ENCODE measurements around the gene AKR1B1. TPM values are rescaled to one million over a fixed set of nuclear protein-coding genes. Genes with fewer than 3 reads are reported as not detected.

The AKR1B1 gene
- total RNA-seq, 1 experiment from 2014 or later, result 1.6 TPM

DNA sequence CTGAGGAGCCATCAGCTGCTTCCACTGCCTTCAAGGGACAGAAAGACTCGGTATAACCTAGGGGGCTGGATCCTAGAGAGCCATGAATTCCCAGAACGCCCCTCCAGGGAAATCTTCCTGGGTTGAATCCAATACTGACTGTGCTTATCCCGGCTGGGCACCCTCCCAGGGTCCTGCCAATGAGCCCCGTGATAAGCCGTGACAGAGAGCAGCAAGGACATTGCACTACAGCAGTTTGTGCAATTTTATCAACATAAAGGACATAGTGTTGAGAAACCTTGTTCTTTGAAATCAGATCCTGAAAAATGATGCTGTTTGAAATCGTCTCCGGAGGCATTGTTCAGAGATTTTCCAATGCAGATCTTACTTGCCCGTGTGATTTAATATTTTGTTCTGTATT is 18.8 kb downstream of the AKR1B1 start:
- Histone ChIP-seq H3K4me1 (ENCODE audit: insufficient read depth, low read length) (peaks cover 21% of the 10 kb centered on the region), H3K4me2 (ENCODE audit: low read length) (no peak overlapping the region), H3K36me3 (ENCODE audit: low read depth, low read length) (no peaks in the 10 kb centered on the region), H3K9me2 (replicated peaks; ENCODE audit: low read length) (no peaks in the 10 kb centered on the region), H3K27me3 (ENCODE audit: low read length) (no peaks in the 10 kb centered on the region), H3K4me3 (ENCODE audit: low read length) (no peak overlapping the region), H3K9me3 (ENCODE audit: low read length) (no peaks in the 10 kb centered on the region), H3F3A (ENCODE audit: low read length, unreplicated experiment) (no peaks in the 10 kb centered on the region), H3K9ac (ENCODE audit: low read length) (no peak overlapping the region), H3K79me2 (ENCODE audit: low read length) (no peaks in the 10 kb centered on the region), H3K27ac (ENCODE audit: low read length) (no peak overlapping the region), H4K20me1 (ENCODE audit: low read length) (no peaks in the 10 kb centered on the region), H2AFZ (ENCODE audit: low read length) (no peak overlapping the region)
- intact Hi-C loops (cut with micrococcal nuclease), result no loop called here
- ATAC-seq (no peak), DNase-seq (no peak)
- TF ChIP-seq EZH2 (IDR thresholded peaks at IDR 0.05; ENCODE audit: low read length, unreplicated experiment) (no peak), EZH2phosphoT487 (IDR thresholded peaks at IDR 0.05; ENCODE audit: borderline replicate concordance, low read length) (no peak)
- TF ChIP-seq, protein P1, sequence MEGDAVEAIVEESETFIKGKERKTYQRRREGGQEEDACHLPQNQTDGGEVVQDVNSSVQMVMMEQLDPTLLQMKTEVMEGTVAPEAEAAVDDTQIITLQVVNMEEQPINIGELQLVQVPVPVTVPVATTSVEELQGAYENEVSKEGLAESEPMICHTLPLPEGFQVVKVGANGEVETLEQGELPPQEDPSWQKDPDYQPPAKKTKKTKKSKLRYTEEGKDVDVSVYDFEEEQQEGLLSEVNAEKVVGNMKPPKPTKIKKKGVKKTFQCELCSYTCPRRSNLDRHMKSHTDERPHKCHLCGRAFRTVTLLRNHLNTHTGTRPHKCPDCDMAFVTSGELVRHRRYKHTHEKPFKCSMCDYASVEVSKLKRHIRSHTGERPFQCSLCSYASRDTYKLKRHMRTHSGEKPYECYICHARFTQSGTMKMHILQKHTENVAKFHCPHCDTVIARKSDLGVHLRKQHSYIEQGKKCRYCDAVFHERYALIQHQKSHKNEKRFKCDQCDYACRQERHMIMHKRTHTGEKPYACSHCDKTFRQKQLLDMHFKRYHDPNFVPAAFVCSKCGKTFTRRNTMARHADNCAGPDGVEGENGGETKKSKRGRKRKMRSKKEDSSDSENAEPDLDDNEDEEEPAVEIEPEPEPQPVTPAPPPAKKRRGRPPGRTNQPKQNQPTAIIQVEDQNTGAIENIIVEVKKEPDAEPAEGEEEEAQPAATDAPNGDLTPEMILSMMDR (conservative IDR thresholded peaks at IDR 0.05; ENCODE audit: low read depth, low read length), result no peak
- POLR2A ChIA-PET (ENCODE audit: unreplicated experiment), result no interaction called here
- BruUV-seq (replicated peaks), result no TSS peak
- CTCF ChIA-PET, result no interaction called here

DNA sequence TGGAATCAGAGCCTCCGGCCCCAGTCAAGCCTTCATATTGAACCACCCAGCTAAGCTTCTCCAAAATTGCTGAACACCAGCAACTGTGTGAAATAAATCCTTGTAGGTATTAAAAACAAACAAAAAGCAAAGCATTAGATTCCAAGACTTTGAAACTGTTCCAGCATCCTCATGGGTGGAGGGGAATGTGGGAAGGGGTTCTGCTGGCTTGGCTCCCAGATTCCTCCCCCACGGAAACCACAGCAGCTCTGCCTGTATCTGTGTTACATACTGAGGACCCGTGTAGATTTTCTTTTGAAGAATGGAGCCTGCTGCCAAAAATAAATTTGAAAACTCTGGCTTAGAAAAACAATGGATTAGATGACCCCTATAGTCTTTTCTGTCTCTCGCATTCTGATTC is 20.0 kb downstream of the AKR1B1 start:
- no peak for ATAC-seq
- POLR2A ChIA-PET (ENCODE audit: unreplicated experiment), result no interaction called here
- no peak overlapping the region for H3K27ac ChIP-seq (ENCODE audit: low read length)

More for the DNA sequence above, 20.0 kb downstream of the AKR1B1 start:
- H3K4me3 ChIP-seq (ENCODE audit: low read length), result no peak overlapping the region
- no peak overlapping the region for H3K9ac ChIP-seq (ENCODE audit: low read length)
- peaks cover 16% of the 10 kb centered on the region for H3K4me1 ChIP-seq (ENCODE audit: insufficient read depth, low read length)
- TF ChIP-seq EZH2 (IDR thresholded peaks at IDR 0.05; ENCODE audit: low read length, unreplicated experiment) (no peak), EZH2phosphoT487 (IDR thresholded peaks at IDR 0.05; ENCODE audit: borderline replicate concordance, low read length) (no peak)
- TF ChIP-seq, protein P1 (conservative IDR thresholded peaks at IDR 0.05; ENCODE audit: low read depth, low read length), result no peak
- H2AFZ ChIP-seq (ENCODE audit: low read length), result no peak overlapping the region
- no peaks in the 10 kb centered on the region for H4K20me1 ChIP-seq (ENCODE audit: low read length)
- no peak overlapping the region for H3K4me2 ChIP-seq (ENCODE audit: low read length)
- no peaks in the 10 kb centered on the region for H3K36me3 ChIP-seq (ENCODE audit: low read depth, low read length)
- BruUV-seq (replicated peaks), result no TSS peak
- DNase-seq, result no peak
- no peaks in the 10 kb centered on the region for H3F3A ChIP-seq (ENCODE audit: low read length, unreplicated experiment)
- CTCF ChIA-PET, result no interaction called here
- H3K9me3 ChIP-seq (ENCODE audit: low read length), result no peaks in the 10 kb centered on the region
- intact Hi-C loops (cut with micrococcal nuclease), result loop anchor here (10.0 kb wide), 1 partner anchor 516 kb away; no protein-coding TSS in a partner anchor
- H3K79me2 ChIP-seq (ENCODE audit: low read length), result no peaks in the 10 kb centered on the region
- H3K27me3 ChIP-seq (ENCODE audit: low read length), result no peaks in the 10 kb centered on the region
- H3K9me2 ChIP-seq (replicated peaks; ENCODE audit: low read length), result no peaks in the 10 kb centered on the region
